Breast epithelium (tissue), 3 donors: ENCODE measurements around the gene METTL14.

Source experiments
- CTCF ChIP-seq, 3 donors: fragments of 450-650 bp; IDR thresholded peaks; one replicate each; pipeline ENCODE4 v1.5.1; 2016 to 2017; ENCODE audit warnings: antibody characterized with exemption in 3 of 3, mild to moderate bottlenecking in 3 of 3, moderate library complexity in 3 of 3
- POLR2A ChIP-seq: fragments of 450-650 bp; IDR thresholded peaks from one replicate; pipeline ENCODE4 v1.6.1; 2016; ENCODE audit warnings: antibody characterized with exemption, mild to moderate bottlenecking, moderate library complexity
- POLR2AphosphoS5 ChIP-seq, 3 donors: sonication (generic); formaldehyde crosslinking; IDR thresholded peaks; one replicate each; pipeline ENCODE4 v1.6.1; 2017; ENCODE audit warnings: antibody characterized with exemption in 3 of 3

GRCh38 chr4:118729287-118730286, 44.4 kb downstream of the METTL14 start:
- no peak for TF ChIP-seq CTCF (IDR thresholded peaks at IDR 0.05)
- TF ChIP-seq POLR2A, result no peak
- TF ChIP-seq POLR2AphosphoS5 (IDR thresholded peaks at IDR 0.05), result no peak
